Erythroblast (primary cell): ENCODE measurements around the gene PAFAH1B1.

Experiments
- GATA1 ChIP-seq: IDR thresholded peaks from 2 replicates; pipeline ENCODE4 v1.6.1; 2011; ENCODE audit warnings: low read depth, mild to moderate bottlenecking, control low read depth, low read length, moderate library complexity
- POLR2A ChIP-seq: IDR thresholded peaks from 2 replicates; pipeline ENCODE4 v1.6.1; 2011; ENCODE audit warnings: mild to moderate bottlenecking, low read length

GRCh38 chr17:2723505-2723996 is 130.1 kb downstream of the PAFAH1B1 start:
- TF ChIP-seq POLR2A (no peak), GATA1 (no peak)
